DND-41 (cell line): ENCODE data around the gene CEL.
"Not testable (repeated sequence)": the region's sequence is repeated elsewhere in the genome, so short reads cannot be mapped to it uniquely, and the experiment has no call there.

Experiments
- CTCF ChIP-seq: IDR thresholded peaks from 2 replicates; pipeline ENCODE4 v1.5.1; 2012; ENCODE audit warnings: borderline replicate concordance, low read length, moderate library complexity, mild to moderate bottlenecking; ENCODE audit not compliant: poor library complexity, severe bottlenecking; ENCODE audit errors: extremely low read depth
- EZH2 ChIP-seq: IDR thresholded peaks from 3 replicates; pipeline ENCODE4 v1.6.1; 2012; ENCODE audit warnings: borderline replicate concordance, low read depth, mild to moderate bottlenecking, moderate library complexity, low read length, inconsistent platforms; ENCODE audit not compliant: severe bottlenecking

- TF ChIP-seq CTCF, EZH2: not testable (repeated sequence)
Measured at GRCh38 chr9:133070985-133071384, 9.2 kb downstream of the CEL start.
